WTC11 (cell line): Measurements from ENCODE around the gene CNTNAP2. TPM values are rescaled to one million over a fixed set of nuclear protein-coding genes. Genes with fewer than 3 reads are reported as not detected.

Experiments
- ATAC-seq: fragments of 200-7000 bp; cut with Tn5 transposase; 2 replicates; pipeline ENCODE4 v1.10.0; 2021; ENCODE audit warnings: mild to moderate bottlenecking, moderate library complexity
- CTCF ChIA-PET: fragments of 300-600 bp; sonication (Branson Sonifier 250); formaldehyde crosslinking; loops from one replicate; lab custom pipeline; 2021; ENCODE audit warnings: antibody characterized with exemption; lab: Charles Lee
- POLR2A ChIA-PET: fragments of 350-600 bp; sonication (Branson Sonifier 250); formaldehyde crosslinking; loops from one replicate; lab custom pipeline; 2021; ENCODE audit warnings: antibody characterized with exemption; lab: Charles Lee
- DNase-seq: peaks from one replicate; pipeline ENCODE4 v3.0.0; 2021; ENCODE audit warnings: low spot score
- H3K27ac Mint-ChIP-seq: 2 replicates; pipeline ENCODE4 v1.8.0; 2021; ENCODE audit warnings: mixed read lengths
- H3K27me3 Mint-ChIP-seq: 2 replicates; pipeline ENCODE4 v1.8.0; 2021; ENCODE audit warnings: low read depth, mild to moderate bottlenecking, moderate library complexity, mixed read lengths
- H3K36me3 Mint-ChIP-seq: 2 replicates; pipeline ENCODE4 v1.8.0; 2021; ENCODE audit warnings: mixed read lengths
- H3K4me1 Mint-ChIP-seq: 2 replicates; pipeline ENCODE4 v1.8.0; 2022; ENCODE audit warnings: mixed read lengths
- H3K4me3 Mint-ChIP-seq: 2 replicates; pipeline ENCODE4 v1.8.0; 2021; ENCODE audit warnings: mild to moderate bottlenecking, moderate library complexity, mixed read lengths
- H3K9me3 Mint-ChIP-seq: 2 replicates; pipeline ENCODE4 v1.8.0; 2021; ENCODE audit warnings: mixed read lengths
- ATF6 ChIP-seq: sonication (generic); formaldehyde crosslinking; IDR thresholded peaks from 2 replicates; pipeline ENCODE4 v1.8.1; 2023; ENCODE audit warnings: mild to moderate bottlenecking, missing genetic modification reagents
- E2F5 ChIP-seq: sonication (generic); formaldehyde crosslinking; IDR thresholded peaks from 2 replicates; pipeline ENCODE4 v1.8.1; 2022; ENCODE audit warnings: mild to moderate bottlenecking, moderate library complexity, missing genetic modification reagents
- ESRRA ChIP-seq: sonication (generic); formaldehyde crosslinking; IDR thresholded peaks from 2 replicates; pipeline ENCODE4 v1.8.1; 2022; ENCODE audit warnings: mild to moderate bottlenecking, missing genetic modification reagents, borderline replicate concordance
- GABPB1 ChIP-seq: sonication (generic); formaldehyde crosslinking; IDR thresholded peaks from 2 replicates; pipeline ENCODE4 v1.8.1; 2023; ENCODE audit warnings: mild to moderate bottlenecking, missing genetic modification reagents
- GTF2I ChIP-seq: fragments of 250-450 bp; sonication (Bioruptor Pico); conservative IDR thresholded peaks from 2 replicates; pipeline ENCODE4 v1.4.0; 2021; ENCODE audit warnings: mild to moderate bottlenecking
- HMGA2 ChIP-seq: fragments of 250-450 bp; sonication (Bioruptor Pico); IDR thresholded peaks from 2 replicates; pipeline ENCODE4 v1.4.0; 2021; ENCODE audit warnings: mild to moderate bottlenecking, moderate library complexity
- JAZF1 ChIP-seq: fragments of 250-450 bp; sonication (Bioruptor Pico); IDR thresholded peaks from 2 replicates; pipeline ENCODE4 v1.9.0; 2021; ENCODE audit warnings: moderate library complexity, mild to moderate bottlenecking, inconsistent platforms
- KAT7 ChIP-seq: sonication (generic); formaldehyde crosslinking; IDR thresholded peaks from 2 replicates; pipeline ENCODE4 v1.8.1; 2023; ENCODE audit warnings: missing genetic modification reagents, mild to moderate bottlenecking, borderline replicate concordance
- NR1H2 ChIP-seq: sonication (generic); formaldehyde crosslinking; IDR thresholded peaks from 2 replicates; pipeline ENCODE4 v1.9.0; 2021; ENCODE audit warnings: mild to moderate bottlenecking, moderate library complexity, missing genetic modification reagents
- RORB ChIP-seq: fragments of 250-450 bp; sonication (Bioruptor Pico); IDR thresholded peaks from 2 replicates; pipeline ENCODE4 v1.9.0; 2021; ENCODE audit warnings: mild to moderate bottlenecking
- SMAD3 ChIP-seq: sonication (generic); formaldehyde crosslinking; IDR thresholded peaks from 2 replicates; pipeline ENCODE4 v1.8.0; 2022; ENCODE audit warnings: missing genetic modification reagents, mild to moderate bottlenecking, borderline replicate concordance
- TCF7 ChIP-seq: sonication (generic); formaldehyde crosslinking; IDR thresholded peaks from 2 replicates; pipeline ENCODE4 v1.8.0; 2022; ENCODE audit warnings: mild to moderate bottlenecking, low read depth, missing genetic modification reagents, moderate library complexity
- TEAD4 ChIP-seq: sonication (generic); formaldehyde crosslinking; IDR thresholded peaks from 2 replicates; pipeline ENCODE4 v1.8.0; 2022; ENCODE audit warnings: mild to moderate bottlenecking, missing genetic modification reagents
- USF2 ChIP-seq: sonication (generic); formaldehyde crosslinking; IDR thresholded peaks from 2 replicates; pipeline ENCODE4 v1.8.1; 2023; ENCODE audit warnings: mild to moderate bottlenecking, missing genetic modification reagents, moderate library complexity
- ZBTB21 ChIP-seq: sonication (generic); formaldehyde crosslinking; IDR thresholded peaks from 2 replicates; pipeline ENCODE4 v1.8.1; 2023; ENCODE audit warnings: mild to moderate bottlenecking, missing genetic modification reagents, borderline replicate concordance
- ZNF232 ChIP-seq: sonication (generic); formaldehyde crosslinking; IDR thresholded peaks from 2 replicates; pipeline ENCODE4 v1.8.0; 2022; ENCODE audit warnings: mild to moderate bottlenecking, missing genetic modification reagents
- ZNF425 ChIP-seq: fragments of 250-450 bp; sonication (Bioruptor Pico); conservative IDR thresholded peaks from 2 replicates; pipeline ENCODE4 v1.9.0; 2021; ENCODE audit warnings: mild to moderate bottlenecking
- total RNA-seq: library from RNA; stranded (reverse); gene quantifications from 3 replicates; pipeline ENCODE4 v1.2.3, GENCODE V29; 2021
- TF ChIP-seq, protein P1 (sequence below): sonication (generic); formaldehyde crosslinking; IDR thresholded peaks from 2 replicates; pipeline ENCODE4 v1.8.1; 2023; ENCODE audit warnings: mild to moderate bottlenecking, moderate library complexity, missing genetic modification reagents
- TF ChIP-seq, protein P2 (sequence below): fragments of 250-450 bp; sonication (Bioruptor Pico); IDR thresholded peaks from 2 replicates; pipeline ENCODE4 v1.8.0; 2021; ENCODE audit warnings: mild to moderate bottlenecking
- TF ChIP-seq, protein P3 (sequence below): sonication (generic); formaldehyde crosslinking; IDR thresholded peaks from 2 replicates; pipeline ENCODE4 v1.8.0; 2022; ENCODE audit warnings: mild to moderate bottlenecking, missing genetic modification reagents
- TF ChIP-seq, protein P4 (sequence below): sonication (generic); formaldehyde crosslinking; conservative IDR thresholded peaks from 2 replicates; pipeline ENCODE4 v1.8.1; 2022; ENCODE audit warnings: mild to moderate bottlenecking, missing genetic modification reagents
- TF ChIP-seq, protein P5 (sequence below): sonication (generic); formaldehyde crosslinking; IDR thresholded peaks from 2 replicates; pipeline ENCODE4 v1.8.1; 2023; ENCODE audit warnings: mild to moderate bottlenecking, missing genetic modification reagents, borderline replicate concordance

CNTNAP2 gene
- total RNA-seq, 1 experiment from 2014 or later, result 63.8 TPM

DNA sequence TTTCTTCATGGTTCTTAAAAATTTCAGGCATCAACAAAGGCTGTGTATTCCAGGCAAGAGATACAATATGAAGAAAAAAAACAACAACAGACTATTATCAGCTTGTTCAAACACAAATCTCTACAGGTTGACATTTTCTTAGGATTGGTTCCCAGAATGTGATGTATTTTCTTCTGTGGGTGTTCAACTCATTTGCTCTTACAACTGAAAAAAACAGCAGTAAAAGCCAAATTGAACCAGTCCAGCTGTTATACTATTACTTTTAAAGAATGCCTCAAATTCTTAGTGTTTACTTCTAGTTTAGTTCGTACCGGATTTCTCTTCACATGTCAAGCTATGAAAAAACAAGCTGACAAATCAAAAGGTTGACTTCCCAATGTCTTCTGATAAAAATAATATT, 60.7 kb downstream of the CNTNAP2 start:
- TF ChIP-seq TCF7 (CRISPR knock-in tag) (no peak), NR1H2 (CRISPR knock-in tag) (no peak), SMAD3 (CRISPR knock-in tag) (no peak), RORB (no peak), HMGA2 (CRISPR knock-in tag) (no peak), ZNF425 (no peak), E2F5 (no peak), TEAD4 (no peak), GTF2I (CRISPR knock-in tag) (no peak), ESRRA (no peak), ZBTB21 (CRISPR knock-in tag) (no peak), ATF6 (CRISPR knock-in tag) (no peak), JAZF1 (CRISPR knock-in tag) (no peak)
- TF ChIP-seq, protein P1, sequence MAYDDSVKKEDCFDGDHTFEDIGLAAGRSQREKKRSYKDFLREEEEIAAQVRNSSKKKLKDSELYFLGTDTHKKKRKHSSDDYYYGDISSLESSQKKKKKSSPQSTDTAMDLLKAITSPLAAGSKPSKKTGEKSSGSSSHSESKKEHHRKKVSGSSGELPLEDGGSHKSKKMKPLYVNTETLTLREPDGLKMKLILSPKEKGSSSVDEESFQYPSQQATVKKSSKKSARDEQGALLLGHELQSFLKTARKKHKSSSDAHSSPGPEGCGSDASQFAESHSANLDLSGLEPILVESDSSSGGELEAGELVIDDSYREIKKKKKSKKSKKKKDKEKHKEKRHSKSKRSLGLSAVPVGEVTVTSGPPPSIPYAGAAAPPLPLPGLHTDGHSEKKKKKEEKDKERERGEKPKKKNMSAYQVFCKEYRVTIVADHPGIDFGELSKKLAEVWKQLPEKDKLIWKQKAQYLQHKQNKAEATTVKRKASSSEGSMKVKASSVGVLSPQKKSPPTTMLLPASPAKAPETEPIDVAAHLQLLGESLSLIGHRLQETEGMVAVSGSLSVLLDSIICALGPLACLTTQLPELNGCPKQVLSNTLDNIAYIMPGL (CRISPR knock-in tag), result no peak
- TF ChIP-seq, protein P2, sequence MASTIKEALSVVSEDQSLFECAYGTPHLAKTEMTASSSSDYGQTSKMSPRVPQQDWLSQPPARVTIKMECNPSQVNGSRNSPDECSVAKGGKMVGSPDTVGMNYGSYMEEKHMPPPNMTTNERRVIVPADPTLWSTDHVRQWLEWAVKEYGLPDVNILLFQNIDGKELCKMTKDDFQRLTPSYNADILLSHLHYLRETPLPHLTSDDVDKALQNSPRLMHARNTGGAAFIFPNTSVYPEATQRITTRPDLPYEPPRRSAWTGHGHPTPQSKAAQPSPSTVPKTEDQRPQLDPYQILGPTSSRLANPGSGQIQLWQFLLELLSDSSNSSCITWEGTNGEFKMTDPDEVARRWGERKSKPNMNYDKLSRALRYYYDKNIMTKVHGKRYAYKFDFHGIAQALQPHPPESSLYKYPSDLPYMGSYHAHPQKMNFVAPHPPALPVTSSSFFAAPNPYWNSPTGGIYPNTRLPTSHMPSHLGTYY, result no peak
- TF ChIP-seq, protein P3, sequence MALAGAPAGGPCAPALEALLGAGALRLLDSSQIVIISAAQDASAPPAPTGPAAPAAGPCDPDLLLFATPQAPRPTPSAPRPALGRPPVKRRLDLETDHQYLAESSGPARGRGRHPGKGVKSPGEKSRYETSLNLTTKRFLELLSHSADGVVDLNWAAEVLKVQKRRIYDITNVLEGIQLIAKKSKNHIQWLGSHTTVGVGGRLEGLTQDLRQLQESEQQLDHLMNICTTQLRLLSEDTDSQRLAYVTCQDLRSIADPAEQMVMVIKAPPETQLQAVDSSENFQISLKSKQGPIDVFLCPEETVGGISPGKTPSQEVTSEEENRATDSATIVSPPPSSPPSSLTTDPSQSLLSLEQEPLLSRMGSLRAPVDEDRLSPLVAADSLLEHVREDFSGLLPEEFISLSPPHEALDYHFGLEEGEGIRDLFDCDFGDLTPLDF (CRISPR knock-in tag), result no peak
- ATAC-seq, result no peak
- ChIA-PET CTCF (interaction anchor here (1.5 to 1.8 kb wide), 2 partner anchors 61 to 80 kb away, joined by 4 read pairs; partner anchors contain the start of gene CNTNAP2), POLR2A (no interaction called here)
- H3K27me3 Mint-ChIP-seq, result no peaks in the 10 kb centered on the region
- no peaks in the 10 kb centered on the region for H3K9me3 Mint-ChIP-seq
- no peak overlapping the region for H3K4me3 Mint-ChIP-seq
- H3K27ac Mint-ChIP-seq, result 0 out of 2 replicates have a peak overlapping the region, but pooled peaks have one; percentile 43
- peaks cover 14% of the 10 kb centered on the region for H3K4me1 Mint-ChIP-seq
- DNase-seq, result no peak
- H3K36me3 Mint-ChIP-seq, result no peaks in the 10 kb centered on the region

GRCh38 chr7:146185844-146186243, 69.2 kb downstream of the CNTNAP2 start:
- Mint-ChIP-seq H3K4me3 (no peak overlapping the region), H3K9me3 (peaks cover 17% of the 10 kb centered on the region), H3K36me3 (peaks cover 19% of the 10 kb centered on the region), H3K27ac (no peak overlapping the region), H3K4me1 (peaks cover 2% of the 10 kb centered on the region; the same call in 1 of the 2 replicates), H3K27me3 (no peaks in the 10 kb centered on the region)
- no peak for ATAC-seq
- DNase-seq, result no peak
- POLR2A ChIA-PET, result no interaction called here
- CTCF ChIA-PET, result interaction anchor here (0.8 kb wide), 1 partner anchor 36 kb away, joined by 3 read pairs; no protein-coding TSS in a partner anchor
- TF ChIP-seq KAT7 (CRISPR knock-in tag) (no peak), GABPB1 (no peak), ZNF232 (CRISPR knock-in tag) (no peak), USF2 (CRISPR knock-in tag) (no peak), TEAD4 (no peak)
- TF ChIP-seq, protein P4, sequence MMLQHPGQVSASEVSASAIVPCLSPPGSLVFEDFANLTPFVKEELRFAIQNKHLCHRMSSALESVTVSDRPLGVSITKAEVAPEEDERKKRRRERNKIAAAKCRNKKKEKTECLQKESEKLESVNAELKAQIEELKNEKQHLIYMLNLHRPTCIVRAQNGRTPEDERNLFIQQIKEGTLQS (CRISPR knock-in tag), result no peak
- TF ChIP-seq, protein P5, sequence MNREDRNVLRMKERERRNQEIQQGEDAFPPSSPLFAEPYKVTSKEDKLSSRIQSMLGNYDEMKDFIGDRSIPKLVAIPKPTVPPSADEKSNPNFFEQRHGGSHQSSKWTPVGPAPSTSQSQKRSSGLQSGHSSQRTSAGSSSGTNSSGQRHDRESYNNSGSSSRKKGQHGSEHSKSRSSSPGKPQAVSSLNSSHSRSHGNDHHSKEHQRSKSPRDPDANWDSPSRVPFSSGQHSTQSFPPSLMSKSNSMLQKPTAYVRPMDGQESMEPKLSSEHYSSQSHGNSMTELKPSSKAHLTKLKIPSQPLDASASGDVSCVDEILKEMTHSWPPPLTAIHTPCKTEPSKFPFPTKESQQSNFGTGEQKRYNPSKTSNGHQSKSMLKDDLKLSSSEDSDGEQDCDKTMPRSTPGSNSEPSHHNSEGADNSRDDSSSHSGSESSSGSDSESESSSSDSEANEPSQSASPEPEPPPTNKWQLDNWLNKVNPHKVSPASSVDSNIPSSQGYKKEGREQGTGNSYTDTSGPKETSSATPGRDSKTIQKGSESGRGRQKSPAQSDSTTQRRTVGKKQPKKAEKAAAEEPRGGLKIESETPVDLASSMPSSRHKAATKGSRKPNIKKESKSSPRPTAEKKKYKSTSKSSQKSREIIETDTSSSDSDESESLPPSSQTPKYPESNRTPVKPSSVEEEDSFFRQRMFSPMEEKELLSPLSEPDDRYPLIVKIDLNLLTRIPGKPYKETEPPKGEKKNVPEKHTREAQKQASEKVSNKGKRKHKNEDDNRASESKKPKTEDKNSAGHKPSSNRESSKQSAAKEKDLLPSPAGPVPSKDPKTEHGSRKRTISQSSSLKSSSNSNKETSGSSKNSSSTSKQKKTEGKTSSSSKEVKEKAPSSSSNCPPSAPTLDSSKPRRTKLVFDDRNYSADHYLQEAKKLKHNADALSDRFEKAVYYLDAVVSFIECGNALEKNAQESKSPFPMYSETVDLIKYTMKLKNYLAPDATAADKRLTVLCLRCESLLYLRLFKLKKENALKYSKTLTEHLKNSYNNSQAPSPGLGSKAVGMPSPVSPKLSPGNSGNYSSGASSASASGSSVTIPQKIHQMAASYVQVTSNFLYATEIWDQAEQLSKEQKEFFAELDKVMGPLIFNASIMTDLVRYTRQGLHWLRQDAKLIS (CRISPR knock-in tag), result no peak
